HTR-8/SVneo (cell line): ENCODE results near the gene ROR1.

Experiments
- DNase-seq: peaks from one replicate; pipeline ENCODE4 v3.0.0; 2011; ENCODE audit warnings: low spot score, mixed read lengths; ENCODE audit not compliant: insufficient read length
- FAIRE-seq: peaks from 2 replicates; lab custom pipeline; 2011; peaks lifted over from hg19 to GRCh38; lab: Jason Lieb, UNC

The ROR1 gene

DNA sequence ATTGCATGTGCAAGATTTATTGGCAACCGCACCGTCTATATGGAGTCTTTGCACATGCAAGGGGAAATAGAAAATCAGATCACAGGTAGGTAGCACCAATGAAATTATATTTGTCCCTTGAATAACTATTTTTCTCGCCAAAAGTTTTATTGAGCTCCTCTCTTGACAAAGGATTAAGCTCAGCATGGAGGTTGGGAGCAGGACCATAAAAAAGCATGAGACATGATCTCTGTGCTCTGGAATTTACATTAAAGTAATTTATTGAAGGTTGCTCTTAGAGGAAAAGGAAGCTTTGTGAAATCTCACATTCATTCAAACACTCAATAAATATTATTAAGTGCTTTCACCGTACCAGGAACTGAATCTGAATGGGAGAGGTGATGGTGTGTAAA lies 363.6 kb downstream of the ROR1 start:
- FAIRE-seq (no peak), DNase-seq (no peak)

DNA sequence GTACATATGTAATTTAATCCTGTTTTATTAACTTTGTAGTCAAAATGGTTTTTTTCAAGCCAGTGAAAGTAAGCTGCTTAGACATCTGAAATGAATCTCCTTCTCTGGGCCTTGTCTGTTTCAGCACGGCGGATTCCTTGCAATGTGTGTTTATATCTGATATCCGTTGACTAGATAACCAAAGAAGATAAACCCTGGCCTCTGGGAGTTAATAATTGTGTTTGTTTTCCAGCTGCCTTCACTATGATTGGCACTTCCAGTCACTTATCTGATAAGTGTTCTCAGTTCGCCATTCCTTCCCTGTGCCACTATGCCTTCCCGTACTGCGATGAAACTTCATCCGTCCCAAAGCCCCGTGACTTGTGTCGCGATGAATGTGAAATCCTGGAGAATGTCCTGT lies 366.1 kb downstream of the ROR1 start:
- DNase-seq (no peak), FAIRE-seq (no peak)

DNA sequence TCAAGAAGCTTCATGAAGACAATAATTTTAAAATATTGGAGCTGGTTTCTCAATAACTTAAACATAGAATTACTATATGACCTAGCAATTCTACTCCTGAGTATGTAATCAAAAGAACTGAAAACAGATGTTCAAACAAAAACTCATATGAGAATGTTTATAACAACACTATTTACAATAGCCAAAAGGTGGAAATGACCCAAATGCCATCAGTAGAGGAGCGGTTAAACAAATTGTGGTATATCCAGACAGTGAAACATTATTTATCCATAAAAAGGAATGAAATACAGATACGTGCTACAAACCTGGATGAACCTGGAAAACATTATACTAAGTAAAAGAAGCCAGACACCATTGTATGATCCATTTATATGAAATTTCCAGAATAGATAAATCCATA lies 366.8 kb downstream of the ROR1 start:
- DNase-seq (no peak), FAIRE-seq (no peak)

DNA sequence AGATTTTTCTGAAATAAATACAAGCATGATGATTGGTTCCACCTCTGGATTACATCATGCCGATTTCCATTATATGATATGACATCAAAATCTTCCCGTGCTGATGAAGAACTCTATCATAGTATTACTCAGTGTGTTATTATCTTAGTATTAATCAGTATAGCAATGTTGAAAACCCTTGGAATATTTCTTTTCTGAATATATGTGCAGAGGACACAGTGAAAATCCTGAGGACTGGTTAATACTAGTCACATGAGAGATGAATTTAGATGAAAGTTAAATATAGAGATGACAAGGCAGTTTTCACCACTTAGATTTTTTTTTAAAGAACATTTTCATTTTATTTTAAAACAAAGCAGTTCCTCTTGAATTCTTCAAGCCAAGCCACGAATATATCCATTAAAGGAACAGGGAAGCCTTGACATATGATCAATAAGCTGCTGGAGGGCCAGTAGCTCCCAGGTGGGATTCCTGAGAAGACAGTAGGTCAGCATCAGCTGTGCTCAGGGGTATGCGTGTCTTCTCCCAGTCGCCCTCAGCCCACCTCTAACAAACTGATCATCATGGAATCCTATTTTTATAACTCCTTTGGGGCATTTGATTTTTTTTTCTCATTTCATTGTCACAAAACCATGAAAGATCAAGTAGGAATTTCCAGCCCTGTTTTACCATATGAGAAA lies 373.4 kb downstream of the ROR1 start:
- no peak for DNase-seq
- no peak for FAIRE-seq

DNA sequence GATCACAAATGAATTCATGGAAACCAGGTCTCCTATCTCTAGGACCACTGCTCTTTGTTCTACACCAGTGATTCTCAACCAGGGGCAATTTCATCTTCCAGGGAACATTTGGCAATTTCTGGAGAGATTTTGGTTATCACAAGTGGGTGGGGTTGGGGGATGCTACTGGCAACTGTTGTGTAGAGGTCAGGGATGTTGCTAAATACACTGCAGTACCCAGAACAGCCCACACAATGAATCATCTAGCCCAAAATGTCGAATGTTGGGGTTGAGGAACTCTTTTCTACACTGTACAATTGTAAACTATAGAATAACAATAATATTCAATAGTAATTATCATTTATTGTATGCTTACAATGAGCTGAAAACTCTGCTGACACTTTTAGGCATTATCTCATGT lies 373.9 kb downstream of the ROR1 start:
- no peak for FAIRE-seq
- DNase-seq = no peak

DNA sequence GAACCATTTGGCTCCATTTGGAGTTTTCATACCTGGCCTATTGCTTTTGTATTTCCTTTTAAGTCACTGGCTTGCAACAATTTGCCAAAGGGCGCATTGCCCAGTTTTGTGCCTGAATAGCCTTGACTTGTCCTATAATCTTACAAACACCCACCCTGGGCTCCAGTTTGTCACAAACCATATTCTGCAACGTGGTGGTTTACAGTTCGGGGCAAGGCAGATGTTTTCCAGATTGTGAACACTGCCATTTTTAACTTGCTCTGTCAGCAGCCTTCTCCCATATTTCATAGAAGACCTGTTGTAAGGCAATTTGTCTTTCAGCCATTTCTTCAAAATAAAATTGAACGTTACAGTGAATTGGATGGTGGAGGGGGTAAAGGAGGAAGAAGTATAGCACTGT lies 376.4 kb downstream of the ROR1 start:
- no peak for FAIRE-seq
- no peak for DNase-seq

DNA sequence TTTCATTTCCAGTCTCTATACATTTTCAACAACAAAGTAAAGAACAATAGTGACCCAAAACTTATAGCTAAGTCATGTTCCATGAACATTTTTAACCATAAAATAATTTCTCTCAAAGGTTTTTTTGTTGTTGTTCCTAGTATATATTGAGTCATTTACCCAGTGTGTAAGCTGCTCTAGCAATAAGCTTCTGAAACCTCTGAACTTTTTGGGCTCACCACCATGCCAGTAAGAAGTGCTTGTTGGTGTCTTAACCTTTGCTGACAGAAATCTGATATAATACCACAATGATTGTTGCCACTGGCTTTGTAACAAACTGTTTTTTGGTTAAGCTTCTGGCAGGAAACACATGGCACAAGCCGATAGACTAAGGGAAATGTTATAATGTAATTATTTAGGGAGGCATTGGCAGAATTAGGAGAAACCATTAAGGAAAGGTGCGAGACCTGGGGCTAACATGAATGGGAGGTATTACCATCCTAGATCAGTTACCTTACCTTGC lies 377.0 kb downstream of the ROR1 start:
- no peak for DNase-seq
- FAIRE-seq = no peak

DNA sequence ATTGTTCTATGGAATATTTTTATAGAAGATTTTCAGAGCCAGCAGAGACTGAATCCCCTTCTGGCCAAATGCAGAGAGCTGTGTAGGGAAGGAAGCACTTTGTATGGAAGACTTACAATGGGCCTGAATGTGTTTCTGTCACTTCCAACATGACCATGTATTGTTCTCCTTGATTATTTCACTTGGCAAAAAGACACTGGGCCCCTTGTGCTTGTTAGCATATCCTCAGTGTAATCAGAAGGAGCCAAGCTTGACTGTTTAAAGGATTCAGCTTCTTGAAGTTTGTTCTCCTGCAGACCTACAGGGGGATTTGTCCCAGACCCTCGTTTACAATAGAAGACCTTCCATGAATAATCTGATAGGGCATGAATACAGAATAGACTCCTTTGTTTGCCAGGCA lies 381.5 kb downstream of the ROR1 start:
- DNase-seq (no peak), FAIRE-seq (no peak)

DNA sequence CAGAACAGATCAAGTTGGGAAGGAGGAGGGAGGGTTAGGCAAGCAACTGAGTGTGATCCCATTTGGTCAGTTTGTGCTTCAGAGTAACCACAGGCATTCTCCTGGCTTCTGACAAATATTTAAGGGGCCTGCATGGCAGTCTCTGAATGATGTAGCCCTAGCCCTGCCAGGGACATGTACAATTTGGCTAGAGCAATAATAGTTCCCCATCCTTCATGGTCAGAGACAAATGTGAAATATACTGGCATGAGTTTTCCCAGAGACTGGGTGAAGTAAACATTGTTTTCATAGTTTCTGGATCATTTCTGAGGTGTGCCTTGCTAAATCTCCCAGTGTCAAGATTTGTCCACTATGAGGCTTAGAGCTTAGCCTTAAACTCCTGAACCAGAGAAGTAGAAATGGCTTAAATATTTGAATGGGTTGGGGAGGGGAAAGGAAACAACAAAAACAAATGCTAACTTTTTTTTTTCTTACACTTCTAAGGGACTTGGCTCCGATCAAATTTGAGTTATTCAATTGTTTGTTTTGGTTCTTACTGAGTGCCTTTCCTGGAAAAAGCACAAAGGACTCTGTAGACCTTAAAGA lies 387.6 kb downstream of the ROR1 start:
- DNase-seq (no peak), FAIRE-seq (no peak)

DNA sequence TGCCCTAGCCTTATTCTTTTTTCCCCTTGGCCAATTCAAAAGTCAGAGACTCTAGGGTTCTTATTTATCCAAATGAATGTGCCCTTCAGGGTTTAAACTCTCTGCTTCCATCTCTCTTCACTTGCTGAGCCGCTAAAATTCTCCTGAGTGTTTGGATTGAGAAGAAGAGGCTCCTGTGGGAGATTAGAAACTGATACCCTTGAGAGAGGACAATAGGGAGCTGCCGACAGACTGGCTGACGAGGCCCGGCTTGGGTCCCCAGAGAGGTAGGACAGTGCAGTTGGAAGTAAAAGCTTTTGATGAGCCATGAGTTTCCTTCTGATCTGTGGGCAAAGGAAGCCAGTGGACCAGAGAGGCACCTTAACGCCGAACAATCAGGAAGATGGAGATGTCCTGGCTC lies 388.3 kb downstream of the ROR1 start:
- no peak for DNase-seq
- FAIRE-seq = no peak

DNA sequence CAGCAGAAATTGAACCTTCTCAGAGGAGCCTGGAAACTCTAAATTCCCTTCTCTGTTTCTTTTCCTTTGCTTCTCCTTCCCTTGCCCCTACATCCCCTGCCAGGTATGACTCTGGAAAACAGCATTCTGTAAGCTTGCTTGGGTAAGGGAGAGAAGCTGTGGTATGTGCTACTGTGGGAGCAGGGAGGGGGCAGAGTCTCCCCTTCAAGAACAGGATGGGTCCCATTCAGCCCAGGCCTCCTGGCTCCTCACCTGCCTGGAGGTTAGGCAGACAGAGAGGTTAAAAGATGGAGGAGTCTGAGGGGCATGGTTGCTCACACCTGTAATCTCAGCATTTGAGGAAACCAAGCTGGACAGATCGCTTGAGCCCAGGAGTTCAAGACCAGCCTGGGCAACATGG lies 389.0 kb downstream of the ROR1 start:
- DNase-seq (no peak), FAIRE-seq (no peak)

DNA sequence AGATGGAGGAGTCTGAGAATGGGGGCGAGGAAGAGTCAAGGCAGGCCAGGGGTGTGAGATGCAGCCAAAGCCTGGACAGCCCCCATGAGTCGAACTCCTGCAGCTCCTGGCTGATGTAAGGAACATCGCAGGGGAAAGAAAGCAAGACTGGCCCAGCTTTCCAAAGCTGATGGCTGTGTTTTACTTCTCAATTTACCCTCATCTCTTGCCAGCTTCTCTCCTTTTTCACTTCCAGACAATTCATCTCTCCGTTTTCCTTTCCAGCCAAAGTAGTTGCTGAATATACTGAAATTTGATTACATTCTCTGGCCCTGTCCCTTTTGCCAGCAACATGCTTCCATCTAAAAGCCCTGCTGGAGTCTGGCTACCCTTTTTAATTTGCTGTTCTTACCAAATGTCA lies 389.6 kb downstream of the ROR1 start:
- FAIRE-seq (no peak), DNase-seq (no peak)

DNA sequence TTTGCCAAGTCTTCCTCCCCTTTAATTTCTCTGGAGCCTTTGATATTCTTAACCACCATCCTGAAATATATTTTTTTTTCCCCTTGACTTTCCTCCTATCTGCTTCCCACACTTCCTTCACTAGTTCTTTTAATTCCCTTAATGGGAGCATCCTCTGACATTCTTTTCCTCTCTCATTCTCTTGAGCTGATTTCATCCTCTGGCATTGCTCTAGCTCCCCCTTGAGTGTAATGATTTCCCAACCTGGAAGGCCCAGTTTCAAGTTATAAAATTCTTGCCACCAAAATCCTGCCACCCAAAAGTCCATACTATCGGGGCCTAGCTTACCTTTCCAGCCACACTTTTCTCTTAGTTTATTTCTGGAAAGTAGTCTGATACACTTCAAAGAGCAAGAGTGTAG lies 390.2 kb downstream of the ROR1 start:
- no peak for FAIRE-seq
- no peak for DNase-seq

DNA sequence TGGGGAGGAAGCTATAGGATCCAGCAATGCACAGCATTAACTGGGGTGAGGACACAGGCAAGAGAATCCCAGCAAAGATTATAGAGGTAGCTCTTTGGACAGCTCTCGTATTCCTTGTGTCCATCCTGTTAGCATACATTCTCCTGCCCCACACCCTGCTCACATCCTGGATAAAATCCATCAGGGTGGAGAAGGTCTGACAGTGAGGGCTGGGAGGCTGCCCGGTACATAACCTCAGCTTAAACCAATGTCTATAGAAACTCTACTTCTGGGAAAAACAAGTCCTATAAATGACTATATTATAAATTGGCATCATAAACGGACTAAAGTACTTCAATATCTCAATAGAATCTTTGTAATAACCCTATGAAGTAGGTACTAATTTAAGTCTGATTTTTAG lies 392.8 kb downstream of the ROR1 start:
- FAIRE-seq (no peak), DNase-seq (no peak)

DNA sequence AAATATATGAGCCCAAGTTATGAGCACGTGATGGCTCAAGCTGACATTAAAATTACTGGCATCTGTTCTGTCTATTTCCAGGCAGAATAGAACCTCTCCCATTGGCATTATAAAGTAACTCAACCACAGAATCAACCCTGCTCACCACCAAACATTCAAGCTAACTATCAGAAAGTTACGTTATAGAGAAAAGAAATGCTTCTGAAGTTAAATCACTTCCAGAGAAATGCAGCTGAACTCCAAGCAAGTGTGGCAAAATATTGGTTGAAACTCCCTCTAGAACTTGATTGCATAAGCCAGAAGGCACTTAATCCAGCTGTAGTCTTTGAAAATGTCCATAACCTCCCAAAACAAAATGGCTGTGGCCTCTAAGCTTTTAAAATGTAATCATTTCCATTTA lies 393.4 kb downstream of the ROR1 start:
- FAIRE-seq = no peak
- DNase-seq = no peak

DNA sequence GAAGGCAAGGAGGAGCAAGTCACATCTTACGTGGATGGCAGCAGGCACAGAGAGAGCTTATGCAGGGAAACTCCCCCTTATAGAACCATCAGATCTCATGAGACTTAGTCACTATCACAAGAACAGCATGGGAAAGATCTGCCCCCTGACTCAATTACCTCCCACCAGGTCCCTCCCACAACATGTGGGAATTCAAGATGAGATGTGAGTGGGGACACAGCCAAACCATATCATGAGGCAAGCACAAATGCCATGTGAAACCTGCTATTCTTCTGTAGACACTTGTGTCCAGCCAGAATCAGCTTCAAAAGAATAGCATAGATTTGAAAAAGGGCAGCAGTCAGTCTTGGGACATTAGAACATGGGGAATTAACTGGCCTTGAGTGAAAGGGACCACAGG lies 397.4 kb downstream of the ROR1 start:
- DNase-seq = no peak
- no peak for FAIRE-seq

DNA sequence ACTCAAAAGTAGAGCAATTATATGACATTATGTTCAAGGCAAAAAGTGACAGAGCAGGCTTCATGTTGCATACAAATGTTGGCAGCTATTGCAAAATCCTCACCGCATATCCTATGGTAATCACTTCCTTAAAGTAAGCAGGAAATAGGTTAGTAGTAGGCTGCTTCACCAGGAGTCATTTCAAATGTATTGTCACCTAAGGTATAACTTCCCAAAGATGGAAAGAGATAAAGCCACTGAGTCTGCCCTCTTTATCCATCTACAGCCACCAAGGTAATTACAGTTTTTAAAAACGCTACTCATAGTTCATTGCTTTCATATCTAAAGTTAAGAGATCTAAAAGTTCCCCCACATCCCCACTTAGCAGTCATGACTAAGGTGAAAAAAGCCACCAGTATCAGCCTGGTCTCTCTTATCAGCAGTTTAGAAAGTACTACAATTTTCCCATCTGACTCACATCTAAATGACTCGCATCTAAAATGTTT lies 398.0 kb downstream of the ROR1 start:
- DNase-seq (no peak), FAIRE-seq (no peak)

DNA sequence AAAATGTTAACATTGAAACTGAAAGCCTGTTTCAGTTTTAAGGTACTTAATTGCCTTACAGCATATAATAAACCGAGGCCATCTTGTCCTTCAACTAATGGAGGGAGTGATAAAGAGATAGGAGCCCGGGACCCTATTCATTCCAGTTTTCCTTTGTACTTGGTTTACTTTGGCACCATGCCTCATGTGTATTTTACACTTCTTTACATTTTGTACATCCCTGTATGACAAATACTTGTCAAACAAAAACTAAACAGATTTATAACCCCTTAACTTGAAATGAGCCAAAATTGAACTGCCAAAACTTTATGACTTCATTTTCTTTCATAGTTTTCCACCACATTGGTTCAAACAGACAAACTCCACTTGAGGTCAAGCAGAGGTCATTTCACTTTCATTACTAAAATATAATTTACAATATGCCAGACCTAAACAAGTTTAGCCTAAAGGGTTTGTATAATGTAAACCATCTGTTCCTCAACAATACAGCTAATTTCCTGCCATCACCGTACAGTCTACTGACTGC lies 398.7 kb downstream of the ROR1 start:
- DNase-seq (no peak), FAIRE-seq (no peak)

DNA sequence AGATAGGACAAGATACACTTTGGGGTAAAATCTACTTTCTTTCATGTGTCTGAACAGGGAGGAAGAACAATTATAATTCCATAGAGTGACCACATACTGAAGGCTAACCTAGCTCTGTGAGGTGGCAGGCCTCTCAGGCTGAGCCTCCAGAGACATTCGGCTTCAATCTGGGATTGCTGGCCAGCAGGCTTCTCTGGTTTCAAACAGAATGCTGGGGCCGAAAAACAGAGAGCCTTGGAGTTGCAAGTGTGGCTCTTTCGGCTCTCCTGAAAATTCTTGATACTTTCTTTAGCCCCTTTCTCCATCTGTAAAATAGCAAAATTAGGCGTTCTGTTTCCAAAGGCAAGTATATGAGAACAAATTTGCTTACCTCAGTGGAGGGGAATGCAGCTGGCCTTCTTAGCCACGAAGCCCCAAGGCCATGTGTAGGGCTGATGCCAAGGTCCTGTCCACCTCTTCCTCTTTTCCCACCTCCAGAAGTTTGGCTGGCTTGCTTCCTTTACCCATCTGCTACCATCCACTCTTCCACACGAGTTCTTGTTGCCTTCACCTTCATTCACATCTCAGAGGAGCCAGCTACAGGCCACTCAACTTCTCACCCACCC lies 399.6 kb downstream of the ROR1 start:
- no peak for FAIRE-seq

DNA sequence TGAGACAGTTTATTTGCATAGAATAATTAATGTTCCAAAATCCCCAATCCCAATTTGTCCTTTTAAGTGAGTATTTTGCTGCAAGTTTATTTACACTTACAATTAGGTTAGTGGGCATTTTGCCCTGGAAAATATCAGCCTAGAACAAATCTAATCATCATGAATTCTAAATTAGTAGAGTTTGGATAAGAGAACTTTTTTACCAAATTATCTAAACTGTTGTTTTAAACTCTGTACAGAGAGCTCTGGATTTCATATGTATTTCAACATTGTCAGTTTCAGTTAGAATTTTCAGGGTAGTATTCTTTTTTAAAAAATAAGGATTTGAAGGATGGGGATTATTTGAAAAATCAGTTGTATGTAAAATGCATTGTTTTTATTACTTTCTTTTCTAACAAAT lies 401.8 kb downstream of the ROR1 start:
- FAIRE-seq = no peak

More for the DNA sequence above, 399.6 kb downstream of the ROR1 start:
- DNase-seq = no peak

DNA sequence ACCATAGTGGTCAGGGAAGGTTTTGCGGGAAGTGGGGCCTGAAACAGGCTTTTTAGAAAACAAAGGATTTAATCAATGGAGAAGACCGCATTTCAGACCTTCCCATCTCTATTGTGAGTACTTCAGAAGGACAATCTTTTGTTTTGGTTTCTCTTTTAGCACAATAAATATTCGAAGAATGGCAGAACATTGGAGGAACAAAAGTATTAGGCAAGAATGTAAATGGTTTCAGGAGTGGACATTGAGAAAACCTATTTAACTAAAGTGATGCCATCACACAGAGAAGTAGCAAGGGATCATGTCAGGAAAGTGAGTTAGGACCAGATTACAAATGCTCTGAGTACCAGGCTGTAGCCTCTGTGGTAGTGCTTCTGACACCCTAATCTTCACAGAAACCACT lies 402.8 kb downstream of the ROR1 start:
- FAIRE-seq = no peak

More for the DNA sequence above, 401.8 kb downstream of the ROR1 start:
- no peak for DNase-seq

More for the DNA sequence above, 402.8 kb downstream of the ROR1 start:
- no peak for DNase-seq
